ENCODE measurements around the gene IL34. TPM values are rescaled to one million over a fixed set of nuclear protein-coding genes. Genes with fewer than 3 reads are reported as not detected.

Gene IL34
- total RNA-seq, 1 experiment from 2014 or later: 0.74 TPM

- Histone ChIP-seq H3K36me3 (no peaks in the 10 kb centered on the region), H3K27me3 (replicated peaks) (no peaks in the 10 kb centered on the region), H3K27ac (no peak overlapping the region), H3K4me3 (no peak overlapping the region), H3K9me3 (replicated peaks) (no peaks in the 10 kb centered on the region), H3K4me1 (replicated peaks) (peaks cover 39% of the 10 kb centered on the region)
- DNase-seq (ENCODE audit: low read depth in 1 of 2, low spot score in 2 of 2): no peak
Measured at GRCh38 chr16:70709942-70710341, 63.6 kb downstream of the IL34 start.

Other genes starting within 250 kb of the IL34 start
- gene ST3GAL2, start 207.5 kb upstream of the IL34 start, total RNA-seq (2014; rRNA removed; shearing (Covaris generic)): 23.2 and 43.8 TPM in 2 replicates
- 3.4 and 5.3 TPM in 2 replicates for gene FCSK, start 192.0 kb upstream of the IL34 start, total RNA-seq (2014; rRNA removed; shearing (Covaris generic))
- gene COG4, start 123.0 kb upstream of the IL34 start, total RNA-seq (2014; rRNA removed; shearing (Covaris generic)): 78.0 and 94.7 TPM in 2 replicates
- gene SF3B3, start 122.7 kb upstream of the IL34 start, total RNA-seq (2014; rRNA removed; shearing (Covaris generic)): 126 and 170 TPM in 2 replicates
- 20.7 and 22.6 TPM in 2 replicates for gene MTSS2, start 39.5 kb downstream of the IL34 start, total RNA-seq (2014; rRNA removed; shearing (Covaris generic))
- gene VAC14, start 154.6 kb downstream of the IL34 start, total RNA-seq (2014; rRNA removed; shearing (Covaris generic)): 44.9 and 46.7 TPM in 2 replicates